ENCODE results near the gene MRPS31. TPM values are rescaled to one million over a fixed set of nuclear protein-coding genes. Genes with fewer than 3 reads are reported as not detected.
A peak's percentile ranks its signal among the peaks of the same experiment; 100 is the strongest.

The MRPS31 gene
- total and polyA plus RNA-seq, 4 donors, result 17.0 to 43.6 (median 25.7) TPM

GRCh38 chr13:40793339-40793738 is 22.3 kb upstream of the MRPS31 start:
- TF ChIP-seq CTCF (IDR thresholded peaks at IDR 0.05; ENCODE audit: control extremely low read depth, extremely low read depth), result no peak
- ATAC-seq (ENCODE audit: insufficient read depth, low FRiP score) (no peak), DNase-seq (no peak)
- Histone ChIP-seq H3K9me3 (ENCODE audit: control insufficient read depth in 4 of 4, insufficient read depth in 3 of 4, low read length in 3 of 4) (no peaks in the 10 kb centered on the region), H3K27me3 (ENCODE audit: control insufficient read depth in 3 of 3, insufficient read depth in 3 of 3, low read length in 2 of 3) (no peaks in the 10 kb centered on the region), H3K9ac (ENCODE audit: insufficient read depth in 1 of 2, low read length in 2 of 2) (no peak overlapping the region), H3K36me3 (ENCODE audit: control insufficient read depth in 4 of 4, insufficient read depth in 4 of 4, low read length in 4 of 4) (peaks cover 0 to 10% (median 4%) of the 10 kb centered on the region in 4 donors), H3K27ac (ENCODE audit: low read depth in 1 of 2, low read length in 1 of 2) (no peak overlapping the region), H3K4me3 (no peak overlapping the region), H3K4me1 (ENCODE audit: control insufficient read depth in 5 of 5, insufficient read depth in 5 of 5, low read length in 5 of 5) (peaks cover 0 to 7% (median 0%) of the 10 kb centered on the region in 5 donors)
- 83 to 94% methylated on average over 3 of the region's 3 CpGs for WGBS, 2 donors

GRCh38 chr13:40792284-40793051 is 21.5 kb upstream of the MRPS31 start:
- Histone ChIP-seq H3K4me3 (no peak overlapping the region), H3K4me1 (ENCODE audit: control insufficient read depth in 5 of 5, insufficient read depth in 5 of 5, low read length in 5 of 5) (peaks cover 0 to 7% (median 0%) of the 10 kb centered on the region in 5 donors), H3K27me3 (ENCODE audit: control insufficient read depth in 3 of 3, insufficient read depth in 3 of 3, low read length in 2 of 3) (no peaks in the 10 kb centered on the region), H3K27ac (ENCODE audit: low read depth in 1 of 2, low read length in 1 of 2) (no peak overlapping the region), H3K36me3 (ENCODE audit: control insufficient read depth in 4 of 4, insufficient read depth in 4 of 4, low read length in 4 of 4) (peaks cover 0 to 9% (median 4%) of the 10 kb centered on the region in 4 donors), H3K9me3 (ENCODE audit: control insufficient read depth in 4 of 4, insufficient read depth in 3 of 4, low read length in 3 of 4) (no peaks in the 10 kb centered on the region), H3K9ac (ENCODE audit: insufficient read depth in 1 of 2, low read length in 2 of 2) (no peak overlapping the region)
- ATAC-seq (ENCODE audit: insufficient read depth, low FRiP score) (no peak), DNase-seq (no peak)
- WGBS, 2 donors, result 92 to 93% methylated on average over 10 of the region's 10 CpGs
- no peak for TF ChIP-seq CTCF (IDR thresholded peaks at IDR 0.05; ENCODE audit: control extremely low read depth, extremely low read depth)

GRCh38 chr13:40790154-40790616 is 19.2 kb upstream of the MRPS31 start:
- Histone ChIP-seq H3K27me3 (ENCODE audit: control insufficient read depth in 3 of 3, insufficient read depth in 3 of 3, low read length in 2 of 3) (no peaks in the 10 kb centered on the region), H3K9me3 (ENCODE audit: control insufficient read depth in 4 of 4, insufficient read depth in 3 of 4, low read length in 3 of 4) (no peaks in the 10 kb centered on the region), H3K27ac (ENCODE audit: low read depth in 1 of 2, low read length in 1 of 2) (peak overlapping the region; percentile 78 to 95), H3K4me3 (peak overlapping the region; percentile 81), H3K9ac (ENCODE audit: insufficient read depth in 1 of 2, low read length in 2 of 2) (peak overlapping the region; percentile 39 to 61), H3K4me1 (ENCODE audit: control insufficient read depth in 5 of 5, insufficient read depth in 5 of 5, low read length in 5 of 5) (peaks cover 0 to 7% (median 0%) of the 10 kb centered on the region in 5 donors), H3K36me3 (ENCODE audit: control insufficient read depth in 4 of 4, insufficient read depth in 4 of 4, low read length in 4 of 4) (peaks cover 0 to 7% (median 2%) of the 10 kb centered on the region in 4 donors)
- 32 to 39% methylated on average over 9 of the region's 9 CpGs for WGBS, 2 donors
- no peak for TF ChIP-seq CTCF (IDR thresholded peaks at IDR 0.05; ENCODE audit: control extremely low read depth, extremely low read depth)
- ATAC-seq (ENCODE audit: insufficient read depth, low FRiP score) (no peak), DNase-seq (no peak)

All from lung (tissue), 12 donors.